Activated CD8-positive, alpha-beta memory T cell treated with anti-CD3 and anti-CD28 coated beads for 1 hour (primary cell): Measurements from ENCODE around the gene RPS21.

ENCODE experiments used
- DNase-seq, 2 donors: peaks; one replicate each; pipeline ENCODE4 v3.0.0-alpha.2; 2020; ENCODE audit warnings: low read depth in 1 of 2; ENCODE audit errors: extremely low read depth in 1 of 2

Gene RPS21

GRCh38 chr20:62408640-62409039 is 21.7 kb downstream of the RPS21 start:
- no peak for DNase-seq

GRCh38 chr20:62409086-62409853 is 22.4 kb downstream of the RPS21 start:
- no peak for DNase-seq

- DNase-seq = no peak
These were observed 23.2 kb downstream of the RPS21 start for GRCh38 chr20:62409931-62410745.

GRCh38 chr20:62410746-62411478 is 24.0 kb downstream of the RPS21 start:
- DNase-seq = no peak

GRCh38 chr20:62411479-62412193 is 24.7 kb downstream of the RPS21 start:
- no peak for DNase-seq

GRCh38 chr20:62412194-62413024 is 25.5 kb downstream of the RPS21 start:
- DNase-seq = no peak

- DNase-seq = no peak
These were observed 26.2 kb downstream of the RPS21 start for GRCh38 chr20:62413025-62413570.

GRCh38 chr20:62413896-62414481 is 27.1 kb downstream of the RPS21 start:
- no peak for DNase-seq

- DNase-seq = no peak
These were observed 28.6 kb downstream of the RPS21 start for GRCh38 chr20:62415354-62416111.

GRCh38 chr20:62416651-62417637 is 30.0 kb downstream of the RPS21 start:
- DNase-seq = no peak

- DNase-seq = no peak
These were observed 31.2 kb downstream of the RPS21 start for GRCh38 chr20:62417981-62418708.

- no peak for DNase-seq
These were observed 32.0 kb downstream of the RPS21 start for GRCh38 chr20:62418709-62419487.

- no peak for DNase-seq
These were observed 32.9 kb downstream of the RPS21 start for GRCh38 chr20:62419759-62420158.

- DNase-seq = no peak
These were observed 34.2 kb downstream of the RPS21 start for GRCh38 chr20:62420846-62421715.

- DNase-seq = no peak
These were observed 34.8 kb downstream of the RPS21 start for GRCh38 chr20:62421716-62421990.
